Testis (tissue), 3 donors: Measurements from ENCODE around the gene PRLR. TPM values are rescaled to one million over a fixed set of nuclear protein-coding genes. Genes with fewer than 3 reads are reported as not detected.

Experiments
- DNase-seq: peaks from one replicate; pipeline ENCODE4 v3.0.0-alpha.2; 2019
- H3K27ac ChIP-seq, 2 donors: fragments of 200-600 bp; sonication (generic); one replicate each; pipeline ENCODE4 v1.5.1; 2019
- H3K27me3 ChIP-seq: fragments of 200-600 bp; sonication (generic); one replicate; pipeline ENCODE4 v1.5.1; 2019
- H3K36me3 ChIP-seq: fragments of 200-600 bp; sonication (generic); one replicate; pipeline ENCODE4 v1.5.1; 2017; ENCODE audit warnings: low read depth; ENCODE audit errors: missing control alignments
- H3K4me1 ChIP-seq: fragments of 200-600 bp; sonication (generic); one replicate; pipeline ENCODE4 v1.5.1; 2019
- H3K4me3 ChIP-seq, 2 donors: fragments of 200-600 bp; sonication (generic); one replicate each; pipeline ENCODE4 v1.5.1; 2017 to 2019
- H3K9me3 ChIP-seq: fragments of 200-600 bp; sonication (generic); one replicate; pipeline ENCODE4 v1.5.1; 2017
- CTCF ChIP-seq, 3 experiments: fragments of 450-650 bp in 2 of 3; fragments of 200-600 bp in 1 of 3; sonication (generic) in 1 of 3; IDR thresholded peaks; one replicate each; pipeline ENCODE4 v1.5.1; 2016 to 2019; ENCODE audit warnings: antibody characterized with exemption in 3 of 3, mild to moderate bottlenecking in 2 of 3, moderate library complexity in 1 of 3
- POLR2A ChIP-seq: fragments of 450-650 bp; IDR thresholded peaks from one replicate; pipeline ENCODE4 v1.6.1; 2017; ENCODE audit warnings: antibody characterized with exemption, mild to moderate bottlenecking, moderate library complexity
- WGBS, 2 donors: methylation state at CpG; one replicate each; pipeline ENCODE4 v1.1.5; 2018; 5-methylcytosine and 5-hydroxymethylcytosine counted together
- intact Hi-C: fragments of 100-400 bp; cut with DNase I; formaldehyde crosslinking; loops from one replicate; pipeline ENCODE4 v1.15.1; 2023; ENCODE audit warnings: low total_unique reads
- polyA plus RNA-seq: library from polyadenylated mRNA; stranded (reverse); fragments of 350-450 nt; fragmentation: Illumina TruSeq; extraction: RNeasy Lipid Tissue Mini Kit (QIAGEN cat#74804); gene quantifications from one replicate; pipeline ENCODE4 v1.2.3, GENCODE V29; 2014; ENCODE audit warnings: low read depth, low replicate concordance; ENCODE audit not compliant: insufficient read depth
- total RNA-seq, 2 donors: library from RNA; depleted of rRNA; stranded (reverse); fragments of >200 nt; gene quantifications; one replicate each; pipeline ENCODE4 v1.2.3, GENCODE V29; 2016

The PRLR gene
- total and polyA plus RNA-seq, 3 donors from 2014 or later, result 1.6 to 6.3 (median 2.2) TPM

DNA sequence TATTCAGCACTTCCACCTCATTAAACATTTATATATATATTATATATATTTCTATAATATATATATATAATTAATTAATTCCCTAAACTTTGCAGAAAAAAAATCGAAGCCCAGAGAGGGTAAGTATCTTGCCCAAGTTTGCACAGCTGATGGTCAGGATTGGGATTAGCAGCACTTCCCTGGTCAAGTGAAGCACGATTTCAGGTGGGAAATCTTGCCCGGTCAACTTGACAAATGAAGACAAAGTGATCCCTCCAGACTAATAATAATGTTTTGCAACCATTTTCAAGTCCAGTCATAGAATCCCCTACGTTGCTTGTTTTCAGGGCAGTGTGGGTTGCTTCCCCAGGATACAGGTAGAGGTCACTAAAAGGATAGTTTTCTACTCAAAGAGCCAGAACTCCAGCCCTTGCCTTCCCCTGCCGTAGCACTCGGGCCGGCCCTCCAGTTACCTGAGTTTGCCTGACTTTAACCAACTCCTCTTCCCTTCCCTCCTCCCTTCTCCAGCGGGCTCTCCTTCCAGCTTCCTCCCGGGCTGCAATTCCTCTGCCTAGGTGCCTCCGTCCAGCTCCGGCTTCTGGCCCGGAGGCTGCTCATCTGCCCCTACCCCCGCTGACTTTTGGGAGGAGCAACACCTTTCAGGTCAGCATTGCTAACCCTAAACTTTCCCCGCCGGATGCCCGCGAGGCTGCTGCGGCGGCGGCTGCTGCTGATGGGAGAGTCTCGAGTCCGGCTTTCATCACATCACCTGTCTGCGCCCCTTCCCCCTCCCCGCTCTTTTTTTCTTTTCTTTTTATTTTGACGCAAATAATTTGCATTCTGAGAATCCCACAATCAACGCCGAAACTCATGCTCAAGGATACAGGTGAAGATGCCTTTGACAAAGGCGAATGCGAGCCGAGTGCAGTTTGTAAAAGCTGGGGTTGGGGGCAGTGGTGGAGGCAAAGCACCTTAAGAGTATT is 930 bp downstream of the PRLR start:
- intact Hi-C loops, result no loop called here
- Histone ChIP-seq H3K27ac (peak overlapping the region in 1 of 2 donors; percentile 29), H3K4me1 (peaks cover 4% of the 10 kb centered on the region), H3K4me3 (peak overlapping the region; percentile 51 to 58), H3K27me3 (no peaks in the 10 kb centered on the region), H3K36me3 (no peaks in the 10 kb centered on the region), H3K9me3 (no peaks in the 10 kb centered on the region)
- TF ChIP-seq CTCF (IDR thresholded peaks at IDR 0.05) (peak in 1 of 3 experiments; percentile 12), POLR2A (no peak)
- peak; percentile 34 for DNase-seq
- WGBS, 2 donors, result 6 to 7% methylated on average over 28 to 30 of the region's 30 CpGs

DNA sequence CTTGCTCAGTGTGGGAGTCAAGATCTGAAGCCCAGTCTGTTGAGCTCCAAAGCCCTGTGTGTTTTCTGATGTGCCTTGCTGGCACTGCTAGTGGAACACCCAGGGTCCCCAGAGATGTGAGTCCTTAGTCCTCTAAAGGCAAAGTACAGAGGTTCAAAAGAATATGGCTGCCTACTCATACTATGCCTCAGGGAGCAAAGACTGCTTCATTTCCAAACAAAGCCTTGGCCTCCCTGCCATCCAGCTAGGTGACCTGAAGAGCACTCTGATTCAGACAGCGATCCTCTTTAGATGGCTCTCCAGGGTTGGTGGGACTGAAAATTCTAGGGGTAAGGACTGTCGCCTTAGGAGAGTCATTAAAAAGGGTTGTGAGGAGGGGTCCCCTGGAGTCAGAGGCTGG is 2.0 kb downstream of the PRLR start:
- Histone ChIP-seq H3K4me3 (no peak overlapping the region), H3K27ac (no peak overlapping the region), H3K9me3 (no peaks in the 10 kb centered on the region), H3K36me3 (no peaks in the 10 kb centered on the region), H3K4me1 (peaks cover 4% of the 10 kb centered on the region), H3K27me3 (no peaks in the 10 kb centered on the region)
- 44 to 50% methylated on average over 2 of the region's 2 CpGs for WGBS, 2 donors
- no peak for TF ChIP-seq CTCF (IDR thresholded peaks at IDR 0.05)
- no peak for TF ChIP-seq POLR2A
- intact Hi-C loops, result no loop called here
- no peak for DNase-seq

- Histone ChIP-seq H3K27me3 (no peaks in the 10 kb centered on the region), H3K36me3 (no peaks in the 10 kb centered on the region), H3K27ac (no peak overlapping the region), H3K9me3 (no peaks in the 10 kb centered on the region), H3K4me1 (peaks cover 4% of the 10 kb centered on the region), H3K4me3 (no peak overlapping the region)
- DNase-seq, result no peak
- intact Hi-C loops, result no loop called here
- 64 to 69% methylated on average over 4 of the region's 4 CpGs for WGBS, 2 donors
- TF ChIP-seq POLR2A (no peak), CTCF (IDR thresholded peaks at IDR 0.05) (no peak)
These were observed 2.6 kb downstream of the PRLR start for GRCh38 chr5:35227720-35228119.

- H3K4me1 ChIP-seq, result no peaks in the 10 kb centered on the region
- H3K9me3 ChIP-seq, result no peaks in the 10 kb centered on the region
- no peak for DNase-seq
- no peak for TF ChIP-seq POLR2A
- TF ChIP-seq CTCF (IDR thresholded peaks at IDR 0.05), result no peak
- H3K36me3 ChIP-seq, result no peaks in the 10 kb centered on the region
- 48 to 62% methylated on average over 7 of the region's 7 CpGs for WGBS, 2 donors
- no peak overlapping the region for H3K27ac ChIP-seq
- intact Hi-C loops, result no loop called here
- no peak overlapping the region for H3K4me3 ChIP-seq
- no peaks in the 10 kb centered on the region for H3K27me3 ChIP-seq
These were observed 6.4 kb downstream of the PRLR start for GRCh38 chr5:35223787-35224395.
